Measurements from ENCODE around the gene FGF3.

The FGF3 gene

GRCh38 chr11:69842746-69843528, 23.7 kb upstream of the FGF3 start:
- no peak overlapping the region for H3K27ac ChIP-seq
- TF ChIP-seq, protein P1, sequence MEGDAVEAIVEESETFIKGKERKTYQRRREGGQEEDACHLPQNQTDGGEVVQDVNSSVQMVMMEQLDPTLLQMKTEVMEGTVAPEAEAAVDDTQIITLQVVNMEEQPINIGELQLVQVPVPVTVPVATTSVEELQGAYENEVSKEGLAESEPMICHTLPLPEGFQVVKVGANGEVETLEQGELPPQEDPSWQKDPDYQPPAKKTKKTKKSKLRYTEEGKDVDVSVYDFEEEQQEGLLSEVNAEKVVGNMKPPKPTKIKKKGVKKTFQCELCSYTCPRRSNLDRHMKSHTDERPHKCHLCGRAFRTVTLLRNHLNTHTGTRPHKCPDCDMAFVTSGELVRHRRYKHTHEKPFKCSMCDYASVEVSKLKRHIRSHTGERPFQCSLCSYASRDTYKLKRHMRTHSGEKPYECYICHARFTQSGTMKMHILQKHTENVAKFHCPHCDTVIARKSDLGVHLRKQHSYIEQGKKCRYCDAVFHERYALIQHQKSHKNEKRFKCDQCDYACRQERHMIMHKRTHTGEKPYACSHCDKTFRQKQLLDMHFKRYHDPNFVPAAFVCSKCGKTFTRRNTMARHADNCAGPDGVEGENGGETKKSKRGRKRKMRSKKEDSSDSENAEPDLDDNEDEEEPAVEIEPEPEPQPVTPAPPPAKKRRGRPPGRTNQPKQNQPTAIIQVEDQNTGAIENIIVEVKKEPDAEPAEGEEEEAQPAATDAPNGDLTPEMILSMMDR (conservative IDR thresholded peaks at IDR 0.05): no peak
- TF ChIP-seq ZFX (IDR thresholded peaks at IDR 0.05): no peak

- TF ChIP-seq ZFX (IDR thresholded peaks at IDR 0.05): no peak
- TF ChIP-seq, protein P1 (conservative IDR thresholded peaks at IDR 0.05): peak; percentile 90
- H3K27ac ChIP-seq: no peak overlapping the region
Measured at GRCh38 chr11:69841859-69842698, 22.9 kb upstream of the FGF3 start.

- no peak overlapping the region for H3K27ac ChIP-seq
- no peak for TF ChIP-seq ZFX (IDR thresholded peaks at IDR 0.05)
- TF ChIP-seq, protein P1 (conservative IDR thresholded peaks at IDR 0.05): no peak
Measured at GRCh38 chr11:69841170-69841858, 22.1 kb upstream of the FGF3 start.

DNA sequence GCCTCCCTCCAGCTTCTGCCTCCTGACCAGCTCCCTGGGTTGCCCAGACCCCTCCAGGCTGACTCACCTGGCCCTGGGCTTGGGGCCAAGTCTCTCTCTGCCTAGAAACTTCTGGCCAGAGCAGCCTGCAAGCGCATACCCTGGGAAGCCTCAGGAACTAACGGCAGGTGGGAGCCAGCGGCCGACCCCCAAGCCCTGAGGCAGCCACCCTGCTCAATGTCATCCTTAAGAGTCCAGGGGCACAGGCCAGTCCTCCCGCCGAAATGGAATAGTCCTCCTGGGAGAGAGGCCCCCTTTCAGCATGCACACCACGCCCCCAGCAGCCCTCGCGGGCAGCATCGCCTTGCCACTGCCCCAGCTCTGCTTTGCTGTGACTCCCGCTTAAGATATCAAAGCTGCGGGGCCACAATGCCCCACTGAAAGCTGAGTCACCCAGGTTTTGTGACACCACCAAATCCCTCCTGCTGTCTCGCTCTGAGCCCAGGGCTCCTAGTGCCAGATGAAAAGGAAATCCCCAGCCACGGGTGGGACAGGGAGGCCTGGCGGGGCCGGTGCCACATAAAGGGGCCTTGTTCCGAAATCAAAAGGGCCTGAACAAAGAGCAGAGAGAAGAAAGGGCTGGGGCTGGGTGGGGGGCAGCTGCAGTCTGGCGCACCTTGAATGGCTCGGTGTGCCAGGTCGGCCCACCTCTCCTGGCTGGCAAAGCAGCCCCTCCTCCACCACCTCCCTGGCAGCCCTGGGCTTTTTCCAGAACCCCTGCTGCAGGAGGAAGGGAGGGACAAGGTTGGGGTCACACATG, 21.4 kb upstream of the FGF3 start:
- no peak overlapping the region for H3K27ac ChIP-seq
- TF ChIP-seq, protein P1 (conservative IDR thresholded peaks at IDR 0.05): no peak
- no peak for TF ChIP-seq ZFX (IDR thresholded peaks at IDR 0.05)

- H3K27ac ChIP-seq: no peak overlapping the region
- no peak for TF ChIP-seq ZFX (IDR thresholded peaks at IDR 0.05)
- TF ChIP-seq, protein P1 (conservative IDR thresholded peaks at IDR 0.05): no peak
Measured at GRCh38 chr11:69839516-69839915, 20.3 kb upstream of the FGF3 start.

- TF ChIP-seq ZFX (IDR thresholded peaks at IDR 0.05): no peak
- TF ChIP-seq, protein P1 (conservative IDR thresholded peaks at IDR 0.05): no peak
Measured at GRCh38 chr11:69837791-69838190, 18.6 kb upstream of the FGF3 start.

More at GRCh38 chr11:69837791-69838190, 18.6 kb upstream of the FGF3 start:
- no peak overlapping the region for H3K27ac ChIP-seq

All from C4-2B (cell line).